Peyer's patch (tissue), 4 donors: ENCODE measurements around the gene SIX4. TPM values are rescaled to one million over a fixed set of nuclear protein-coding genes. Genes with fewer than 3 reads are reported as not detected.
A peak's percentile ranks its signal among the peaks of the same experiment; 100 is the strongest.

Experiments used
- DNase-seq, 3 donors: peaks; one replicate each; pipeline ENCODE4 v3.0.0-alpha.2; 2017 to 2019
- H3K27ac ChIP-seq, 4 donors: fragments of 200-600 bp; sonication (generic); one replicate each; pipeline ENCODE4 v1.5.1; 2016 to 2019
- H3K27me3 ChIP-seq, 2 donors: fragments of 200-600 bp; sonication (generic); one replicate each; pipeline ENCODE4 v1.5.1; 2019
- H3K36me3 ChIP-seq, 3 donors: fragments of 200-600 bp; sonication (generic); one replicate each; pipeline ENCODE4 v1.5.1; 2016 to 2019
- H3K4me1 ChIP-seq, 4 donors: fragments of 200-600 bp; sonication (generic); one replicate each; pipeline ENCODE4 v1.5.1; 2016 to 2019
- H3K4me3 ChIP-seq, 4 donors: fragments of 200-600 bp; sonication (generic); 1 replicate in 3 of 4; 2 replicates in 1 of 4; pipeline ENCODE4 v1.5.1; 2016 to 2019; ENCODE audit warnings: mild to moderate bottlenecking in 1 of 4
- H3K9me3 ChIP-seq, 4 donors: fragments of 200-600 bp; sonication (generic); one replicate each; pipeline ENCODE4 v1.5.1; 2016 to 2019; ENCODE audit warnings: mild to moderate bottlenecking in 1 of 4
- POLR2A ChIP-seq, 2 donors: fragments of 450-650 bp; IDR thresholded peaks; one replicate each; pipeline ENCODE4 v1.5.1; 2017; ENCODE audit warnings: antibody characterized with exemption in 2 of 2, mild to moderate bottlenecking in 2 of 2, moderate library complexity in 2 of 2
- total RNA-seq, 4 donors: library from RNA; depleted of rRNA; stranded (reverse); fragments of >200 nt; gene quantifications; one replicate each; pipeline ENCODE4 v1.1.0, GENCODE V29; 2016
- TF ChIP-seq, protein P1 (sequence below), 6 experiments: fragments of 450-650 bp in 4 of 6; fragments of 200-600 bp in 2 of 6; sonication (generic) in 1 of 6; IDR thresholded peaks; one replicate each; pipeline ENCODE4 v1.5.1; 2017 to 2019; ENCODE audit warnings: antibody characterized with exemption in 6 of 6, mild to moderate bottlenecking in 3 of 6, moderate library complexity in 1 of 6

The SIX4 gene
- total RNA-seq, 4 donors from 2014 or later = 2.1 TPM; not detected in 3

DNA sequence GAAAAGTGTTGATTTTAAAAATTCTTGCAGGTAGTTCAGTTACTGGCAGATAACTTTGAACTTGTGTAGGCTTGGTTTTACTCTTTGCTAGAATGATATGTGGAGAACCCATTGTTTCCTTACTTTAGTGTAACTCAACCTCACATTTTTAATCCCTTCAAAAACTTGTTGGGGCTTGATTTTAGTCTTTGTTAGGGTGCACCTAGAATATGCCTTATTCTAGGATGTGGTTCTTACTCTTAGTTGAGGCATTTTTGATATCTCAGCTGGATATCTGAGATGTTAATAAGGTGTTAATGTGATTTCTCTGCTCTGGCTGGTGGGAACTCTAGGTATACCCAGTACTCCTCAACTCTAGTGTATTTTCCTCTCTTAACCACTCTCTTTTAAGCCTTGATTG is 20.4 kb upstream of the SIX4 start:
- TF ChIP-seq, protein P1, sequence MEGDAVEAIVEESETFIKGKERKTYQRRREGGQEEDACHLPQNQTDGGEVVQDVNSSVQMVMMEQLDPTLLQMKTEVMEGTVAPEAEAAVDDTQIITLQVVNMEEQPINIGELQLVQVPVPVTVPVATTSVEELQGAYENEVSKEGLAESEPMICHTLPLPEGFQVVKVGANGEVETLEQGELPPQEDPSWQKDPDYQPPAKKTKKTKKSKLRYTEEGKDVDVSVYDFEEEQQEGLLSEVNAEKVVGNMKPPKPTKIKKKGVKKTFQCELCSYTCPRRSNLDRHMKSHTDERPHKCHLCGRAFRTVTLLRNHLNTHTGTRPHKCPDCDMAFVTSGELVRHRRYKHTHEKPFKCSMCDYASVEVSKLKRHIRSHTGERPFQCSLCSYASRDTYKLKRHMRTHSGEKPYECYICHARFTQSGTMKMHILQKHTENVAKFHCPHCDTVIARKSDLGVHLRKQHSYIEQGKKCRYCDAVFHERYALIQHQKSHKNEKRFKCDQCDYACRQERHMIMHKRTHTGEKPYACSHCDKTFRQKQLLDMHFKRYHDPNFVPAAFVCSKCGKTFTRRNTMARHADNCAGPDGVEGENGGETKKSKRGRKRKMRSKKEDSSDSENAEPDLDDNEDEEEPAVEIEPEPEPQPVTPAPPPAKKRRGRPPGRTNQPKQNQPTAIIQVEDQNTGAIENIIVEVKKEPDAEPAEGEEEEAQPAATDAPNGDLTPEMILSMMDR (IDR thresholded peaks at IDR 0.05) = no peak
- no peak for TF ChIP-seq POLR2A (IDR thresholded peaks at IDR 0.05)
- no peak overlapping the region for H3K4me3 ChIP-seq

DNA sequence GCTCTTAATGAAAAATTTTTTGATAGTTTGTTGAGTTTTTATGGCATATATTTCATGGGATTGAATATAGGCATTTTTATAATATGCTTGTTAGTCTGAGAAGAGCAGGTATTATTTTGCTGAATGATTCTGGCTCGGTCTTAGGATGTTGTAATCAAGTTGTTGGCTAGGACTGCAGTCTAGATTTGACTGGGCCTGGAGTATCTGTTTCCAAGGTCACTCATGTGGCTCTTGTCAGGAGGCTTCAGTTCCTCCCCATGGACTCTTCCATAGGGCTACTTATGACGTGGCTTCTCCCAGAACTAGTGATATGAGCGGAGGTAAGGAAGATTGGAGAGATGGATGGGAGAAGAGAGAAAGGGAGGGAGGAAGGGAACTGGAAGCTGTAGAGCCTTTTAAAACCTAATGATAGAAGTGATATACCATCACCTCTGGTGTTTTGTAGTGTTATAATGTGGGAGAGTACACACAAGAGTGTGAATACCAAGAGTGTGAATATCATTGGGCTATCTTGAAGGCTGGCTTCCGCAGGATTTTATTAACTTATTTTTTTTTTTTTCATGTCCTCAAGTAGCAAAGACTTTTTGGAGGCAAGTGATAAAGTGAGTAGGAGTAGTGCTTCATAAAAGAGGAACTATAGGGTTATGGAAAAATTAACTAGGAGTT is 14.8 kb upstream of the SIX4 start:
- TF ChIP-seq, protein P1 (IDR thresholded peaks at IDR 0.05) = no peak
- TF ChIP-seq POLR2A (IDR thresholded peaks at IDR 0.05) = no peak
- H3K36me3 ChIP-seq = no peaks in the 10 kb centered on the region
- peaks cover 0 to 8% (median 0%) of the 10 kb centered on the region in 4 donors for H3K4me1 ChIP-seq

More for the DNA sequence above, 20.4 kb upstream of the SIX4 start:
- H3K4me1 ChIP-seq = no peaks in the 10 kb centered on the region
- no peak overlapping the region for H3K27ac ChIP-seq
- no peaks in the 10 kb centered on the region for H3K27me3 ChIP-seq
- H3K36me3 ChIP-seq = no peaks in the 10 kb centered on the region
- no peaks in the 10 kb centered on the region for H3K9me3 ChIP-seq
- DNase-seq = no peak

DNA sequence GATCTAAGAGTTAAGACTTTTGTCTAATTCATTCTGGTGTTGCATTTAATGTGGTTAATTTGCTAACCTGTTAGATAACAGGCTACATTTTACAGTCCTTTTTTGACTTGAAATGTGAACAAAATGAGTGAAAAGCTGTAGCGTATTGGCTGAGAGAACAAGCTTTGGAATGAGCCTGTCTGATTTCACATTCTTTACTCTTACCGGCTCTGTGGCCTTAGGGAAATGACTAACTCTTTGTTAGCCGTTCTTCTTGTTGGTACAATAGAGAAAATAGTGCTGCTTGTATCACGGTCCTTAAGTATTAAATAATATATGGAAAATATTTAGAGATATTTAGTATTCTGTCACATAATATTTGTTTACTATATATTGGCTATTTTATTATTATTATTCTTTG is 12.3 kb upstream of the SIX4 start:
- Histone ChIP-seq H3K4me3 (no peak overlapping the region), H3K4me1 (peaks cover 0 to 8% (median 0%) of the 10 kb centered on the region in 4 donors), H3K36me3 (no peaks in the 10 kb centered on the region), H3K27ac (no peak overlapping the region), H3K27me3 (no peaks in the 10 kb centered on the region), H3K9me3 (no peaks in the 10 kb centered on the region)
- no peak for DNase-seq
- TF ChIP-seq, protein P1 (IDR thresholded peaks at IDR 0.05) = no peak
- TF ChIP-seq POLR2A (IDR thresholded peaks at IDR 0.05) = no peak

More for the DNA sequence above, 14.8 kb upstream of the SIX4 start:
- no peak overlapping the region for H3K27ac ChIP-seq
- H3K4me3 ChIP-seq = no peak overlapping the region
- H3K9me3 ChIP-seq = no peaks in the 10 kb centered on the region
- DNase-seq = no peak
- H3K27me3 ChIP-seq = no peaks in the 10 kb centered on the region

DNA sequence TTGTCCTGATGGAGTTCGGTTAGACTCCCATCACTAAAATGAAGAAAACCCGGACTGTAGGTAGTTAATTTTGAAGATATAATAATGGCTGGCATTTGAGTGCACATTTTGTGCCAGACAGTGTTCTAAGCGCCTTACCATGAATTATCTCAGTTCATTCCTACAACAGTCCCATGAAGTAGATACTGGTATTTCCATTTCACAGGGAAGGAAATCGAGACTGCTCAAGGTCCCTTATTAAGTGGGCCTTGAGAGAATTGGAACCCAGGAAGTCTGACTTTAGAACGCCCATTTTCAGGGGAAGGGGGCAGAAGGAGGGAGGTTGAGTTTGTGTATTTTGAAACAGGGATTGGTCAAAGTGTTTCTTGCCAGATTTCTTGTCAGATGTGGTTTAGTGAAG is 11.3 kb upstream of the SIX4 start:
- no peak overlapping the region for H3K27ac ChIP-seq

DNA sequence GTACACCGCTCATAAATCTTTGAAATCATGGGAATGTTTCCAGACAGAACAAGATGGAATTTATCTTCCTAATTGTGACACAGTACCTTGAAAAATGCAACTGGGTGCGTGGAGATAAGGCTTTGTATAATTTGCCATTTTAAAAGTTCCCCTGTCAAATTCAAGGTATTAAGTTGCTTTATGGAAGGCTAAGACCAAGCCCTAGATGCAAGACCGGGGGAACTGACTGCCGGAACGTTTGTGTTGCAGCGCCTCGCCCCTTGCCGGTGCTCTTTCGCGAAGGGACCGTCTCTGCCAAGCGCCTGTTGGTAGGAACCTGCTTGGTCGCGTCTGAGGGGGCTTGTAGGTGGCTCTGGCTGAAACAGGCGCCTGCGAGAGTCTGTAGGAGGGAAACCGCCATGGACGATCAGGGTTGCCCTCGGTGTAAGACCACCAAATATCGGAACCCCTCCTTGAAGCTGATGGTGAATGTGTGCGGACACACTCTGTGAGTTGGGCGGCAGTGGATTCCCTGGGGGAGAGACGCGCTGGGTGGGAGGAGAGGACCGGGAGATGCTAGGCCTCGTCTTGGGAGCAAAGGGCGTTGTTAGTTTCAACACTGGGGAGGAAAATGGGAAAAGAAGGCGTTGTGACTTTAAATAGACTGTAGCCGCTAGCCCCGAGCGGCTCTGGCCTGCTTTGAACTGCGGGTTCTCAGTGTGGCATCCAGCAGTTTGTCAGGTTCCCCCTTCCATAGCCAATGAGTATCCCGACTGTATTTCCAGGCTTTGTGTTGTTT is 10.5 kb upstream of the SIX4 start, which contains the start of gene MNAT1:
TSS of gene MNAT1 (plus strand) at position 297 of the 778 bp plus-strand sequence. CDS start at position 399, 102 bp downstream.
- Histone ChIP-seq H3K4me3 (peak within 1 kb of the TSS; percentile 53 to 94 (median 66)), H3K36me3 (no peaks in the 10 kb centered on the region), H3K27me3 (no peaks in the 10 kb centered on the region), H3K4me1 (peaks cover 0 to 8% (median 0%) of the 10 kb centered on the region in 4 donors), H3K9me3 (no peaks in the 10 kb centered on the region), H3K27ac (peak within 1 kb of the TSS; percentile 33 to 62 (median 54))
- peak; percentile 62 to 81 (median 78) for DNase-seq
- no peak for TF ChIP-seq POLR2A (IDR thresholded peaks at IDR 0.05)
- TF ChIP-seq, protein P1 (IDR thresholded peaks at IDR 0.05) = peak in 2 of 6 experiments; percentile 3 to 10

More for the DNA sequence above, 11.3 kb upstream of the SIX4 start:
- Histone ChIP-seq H3K27me3 (no peaks in the 10 kb centered on the region), H3K4me3 (peak overlapping the region; percentile 53 to 94 (median 66)), H3K4me1 (peaks cover 0 to 8% (median 0%) of the 10 kb centered on the region in 4 donors), H3K36me3 (no peaks in the 10 kb centered on the region), H3K9me3 (no peaks in the 10 kb centered on the region)
- DNase-seq = no peak
- TF ChIP-seq POLR2A (IDR thresholded peaks at IDR 0.05) = no peak
- TF ChIP-seq, protein P1 (IDR thresholded peaks at IDR 0.05) = no peak
